HFF-Myc (cell line): Measurements from ENCODE around the gene ARHGAP33.

Experiments used
- DNase-seq: peaks from one replicate; pipeline ENCODE4 v3.0.0-alpha.2; 2011; ENCODE audit warnings: low read depth; ENCODE audit errors: extremely low read depth
- H3K4me3 ChIP-seq: replicated peaks from 2 replicates; pipeline ENCODE4 v1.5.1; 2011; ENCODE audit warnings: low read depth, mild to moderate bottlenecking, control low read depth, low read length
- CTCF ChIP-seq: IDR thresholded peaks from 2 replicates; pipeline ENCODE4 v1.5.1; 2012; ENCODE audit warnings: mild to moderate bottlenecking, low read depth, low read length, control low read depth; ENCODE audit errors: missing control alignments

ARHGAP33 gene

DNA sequence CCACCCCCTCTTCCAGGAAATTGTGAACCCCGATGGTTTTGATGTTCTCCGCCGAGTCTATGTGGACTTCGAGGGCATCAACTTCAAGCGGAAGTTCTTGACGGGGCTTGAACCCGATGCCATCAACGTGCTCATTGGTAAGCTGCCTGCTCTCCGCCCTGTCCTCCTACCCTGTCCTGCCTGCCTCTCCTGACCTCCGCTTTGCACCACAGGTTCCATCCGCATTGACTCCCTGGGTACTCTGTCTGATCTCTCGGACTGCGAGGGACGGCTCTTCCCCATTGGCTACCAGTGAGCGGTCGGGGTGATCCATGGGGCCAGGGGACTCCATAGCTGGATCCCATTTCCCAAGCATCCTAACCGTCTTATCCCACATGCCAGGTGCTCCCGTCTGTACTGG lies 45.0 kb upstream of the ARHGAP33 start:
- no peak for DNase-seq
- no peak overlapping the region for H3K4me3 ChIP-seq
- TF ChIP-seq CTCF, result no peak

DNA sequence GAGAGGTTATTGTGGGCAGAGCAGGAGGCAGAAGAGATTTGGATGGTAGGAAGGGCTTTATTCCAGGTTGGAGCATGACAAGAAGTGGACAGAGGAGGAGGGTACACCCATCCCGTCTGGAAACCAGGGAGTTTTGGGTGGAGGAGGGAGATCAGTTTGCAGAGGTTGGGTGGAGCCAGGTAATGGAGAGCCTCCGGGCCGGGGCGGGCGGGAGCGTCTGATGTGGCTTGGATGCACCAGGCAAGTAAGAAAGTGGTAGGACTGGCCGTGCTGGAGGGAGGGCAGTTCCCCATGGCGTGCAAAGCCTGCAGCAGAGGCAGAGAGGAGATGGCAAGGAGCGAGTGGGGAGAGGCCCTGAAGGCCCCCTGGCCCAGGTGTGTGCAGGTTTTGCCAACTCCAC lies 44.0 kb upstream of the ARHGAP33 start:
- DNase-seq, result no peak
- no peak overlapping the region for H3K4me3 ChIP-seq
- no peak for TF ChIP-seq CTCF

GRCh38 chr19:35731779-35732405 lies 43.5 kb upstream of the ARHGAP33 start:
- no peak overlapping the region for H3K4me3 ChIP-seq
- no peak for TF ChIP-seq CTCF
- no peak for DNase-seq

- DNase-seq, result no peak
- no peak for TF ChIP-seq CTCF
Measured at GRCh38 chr19:35732540-35733179, 42.7 kb upstream of the ARHGAP33 start.

GRCh38 chr19:35733180-35734125 lies 41.9 kb upstream of the ARHGAP33 start:
- no peak for TF ChIP-seq CTCF
- no peak for DNase-seq
- no peak overlapping the region for H3K4me3 ChIP-seq

More at GRCh38 chr19:35732540-35733179, 42.7 kb upstream of the ARHGAP33 start:
- no peak overlapping the region for H3K4me3 ChIP-seq

- no peak overlapping the region for H3K4me3 ChIP-seq
- no peak for DNase-seq
- TF ChIP-seq CTCF, result no peak
Measured at GRCh38 chr19:35734273-35734672, 41.1 kb upstream of the ARHGAP33 start.
